ENCODE results near the gene TARS1. TPM values are rescaled to one million over a fixed set of nuclear protein-coding genes. Genes with fewer than 3 reads are reported as not detected.

TARS1 gene
- total RNA-seq, 3 donors from 2014 or later, result 77.9 to 150 (median 94.6) TPM

DNA sequence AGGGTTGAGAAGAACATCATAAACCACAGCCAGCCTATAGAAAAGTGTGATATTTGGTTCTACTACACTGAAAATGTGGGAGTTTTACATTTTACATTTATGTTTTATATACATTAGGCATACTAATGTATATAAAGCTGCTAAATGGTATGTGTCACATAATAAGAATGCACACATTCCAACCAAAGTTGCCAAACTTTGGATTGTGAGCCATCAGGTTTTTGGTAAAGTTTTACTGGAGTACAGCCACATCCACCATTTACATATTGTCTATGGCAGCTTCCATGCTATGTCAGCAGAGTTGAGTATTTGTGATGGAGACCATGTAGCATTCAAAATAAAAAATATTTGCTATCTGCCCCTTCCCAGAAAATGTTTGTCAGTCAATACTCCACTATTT lies 23.1 kb upstream of the TARS1 start:
- DNase-seq (no peak), ATAC-seq (no peak)
- intact Hi-C loops (cut with DNase I, micrococcal nuclease), result no loop called here
- TF ChIP-seq, protein P1, sequence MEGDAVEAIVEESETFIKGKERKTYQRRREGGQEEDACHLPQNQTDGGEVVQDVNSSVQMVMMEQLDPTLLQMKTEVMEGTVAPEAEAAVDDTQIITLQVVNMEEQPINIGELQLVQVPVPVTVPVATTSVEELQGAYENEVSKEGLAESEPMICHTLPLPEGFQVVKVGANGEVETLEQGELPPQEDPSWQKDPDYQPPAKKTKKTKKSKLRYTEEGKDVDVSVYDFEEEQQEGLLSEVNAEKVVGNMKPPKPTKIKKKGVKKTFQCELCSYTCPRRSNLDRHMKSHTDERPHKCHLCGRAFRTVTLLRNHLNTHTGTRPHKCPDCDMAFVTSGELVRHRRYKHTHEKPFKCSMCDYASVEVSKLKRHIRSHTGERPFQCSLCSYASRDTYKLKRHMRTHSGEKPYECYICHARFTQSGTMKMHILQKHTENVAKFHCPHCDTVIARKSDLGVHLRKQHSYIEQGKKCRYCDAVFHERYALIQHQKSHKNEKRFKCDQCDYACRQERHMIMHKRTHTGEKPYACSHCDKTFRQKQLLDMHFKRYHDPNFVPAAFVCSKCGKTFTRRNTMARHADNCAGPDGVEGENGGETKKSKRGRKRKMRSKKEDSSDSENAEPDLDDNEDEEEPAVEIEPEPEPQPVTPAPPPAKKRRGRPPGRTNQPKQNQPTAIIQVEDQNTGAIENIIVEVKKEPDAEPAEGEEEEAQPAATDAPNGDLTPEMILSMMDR (IDR thresholded peaks at IDR 0.05), result no peak
- Histone ChIP-seq H3K4me1 (ENCODE audit: low read depth) (no peaks in the 10 kb centered on the region), H3K9me3 (no peaks in the 10 kb centered on the region), H3K36me3 (ENCODE audit: low read depth) (no peaks in the 10 kb centered on the region), H3K4me3 (no peak overlapping the region)

DNA sequence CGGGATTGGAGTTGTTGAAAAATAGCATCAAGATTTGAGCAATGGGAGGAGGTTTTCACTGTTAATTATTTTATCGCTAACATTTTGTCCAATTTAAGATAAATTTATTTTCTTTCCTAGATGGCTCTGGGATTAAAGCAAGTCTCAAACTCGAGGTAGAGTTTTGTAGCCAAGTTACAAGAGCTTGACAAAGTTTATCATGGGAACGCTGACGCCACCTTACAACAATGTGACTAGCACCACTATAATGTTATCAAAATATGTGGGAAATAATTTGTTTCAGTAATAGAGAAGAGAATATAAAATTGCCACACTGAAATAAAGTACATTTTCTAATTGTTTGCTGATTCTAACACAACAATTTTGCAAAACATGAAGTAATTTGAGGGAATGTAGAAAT lies 19.8 kb upstream of the TARS1 start:
- Histone ChIP-seq H3K36me3 (ENCODE audit: low read depth) (no peaks in the 10 kb centered on the region), H3K4me3 (no peak overlapping the region), H3K9me3 (no peaks in the 10 kb centered on the region), H3K4me1 (ENCODE audit: low read depth) (no peaks in the 10 kb centered on the region)
- DNase-seq (no peak), ATAC-seq (no peak)
- TF ChIP-seq, protein P1 (IDR thresholded peaks at IDR 0.05), result no peak
- intact Hi-C loops (cut with DNase I, micrococcal nuclease), result loop anchor here in 1 of 2 donors (10.0 kb wide), 1 partner anchor 726 kb away; no protein-coding TSS in a partner anchor

DNA sequence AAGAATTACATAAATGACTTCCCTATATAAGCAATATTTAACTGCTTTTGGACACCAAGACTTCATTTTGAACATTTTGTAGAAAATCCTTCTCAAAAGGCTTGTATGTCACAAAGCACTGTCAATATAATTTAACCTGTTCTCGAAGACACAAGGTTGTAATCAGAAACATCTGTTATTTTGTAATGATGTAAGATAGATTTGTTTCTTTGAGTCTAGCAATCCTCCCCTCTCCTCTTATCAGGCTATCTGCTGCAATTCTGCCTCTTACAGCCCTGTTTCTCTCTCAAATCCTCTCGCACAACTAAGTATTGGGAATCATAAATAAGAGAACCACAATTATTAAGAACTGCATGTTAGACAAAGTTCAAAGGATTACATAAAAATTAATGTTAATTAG lies 18.6 kb upstream of the TARS1 start:
- intact Hi-C loops (cut with DNase I, micrococcal nuclease), result loop anchor here in 1 of 2 donors (10.0 kb wide), 1 partner anchor 727 kb away; no protein-coding TSS in a partner anchor
- Histone ChIP-seq H3K36me3 (ENCODE audit: low read depth) (no peaks in the 10 kb centered on the region), H3K9me3 (no peaks in the 10 kb centered on the region), H3K4me1 (ENCODE audit: low read depth) (no peaks in the 10 kb centered on the region), H3K4me3 (no peak overlapping the region)
- ATAC-seq, result no peak
- no peak for DNase-seq
- TF ChIP-seq, protein P1 (IDR thresholded peaks at IDR 0.05), result no peak

DNA sequence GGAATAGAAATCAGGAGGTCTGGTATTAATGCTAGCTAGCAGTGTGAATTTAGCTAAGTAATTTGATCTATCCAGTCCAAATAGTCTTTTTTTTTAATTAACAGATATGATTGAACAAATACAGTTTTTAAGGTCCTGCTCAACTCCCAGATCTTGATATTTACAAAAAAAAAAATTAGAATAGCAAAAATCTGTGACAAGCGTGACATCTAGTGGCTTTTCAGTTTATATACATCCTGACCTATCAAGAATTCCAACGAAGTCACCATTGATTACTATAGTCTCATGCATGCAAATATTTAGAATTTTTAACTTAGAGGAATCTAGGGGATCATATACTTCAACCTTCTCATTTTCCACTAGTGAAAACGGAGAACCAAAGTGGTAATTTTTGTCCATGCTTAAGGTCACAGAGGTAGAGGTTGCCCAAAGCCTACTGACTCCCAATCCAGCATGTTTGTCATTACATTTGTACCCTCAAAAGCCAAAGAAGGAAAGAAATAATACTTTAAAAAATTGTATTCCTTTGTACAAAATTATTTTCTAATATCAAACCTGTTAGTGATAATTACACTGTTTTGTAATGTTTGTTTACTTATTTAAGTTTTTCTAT lies 17.6 kb upstream of the TARS1 start:
- intact Hi-C loops (cut with DNase I, micrococcal nuclease), result loop anchor here in 1 of 2 donors (10.0 kb wide), 1 partner anchor 728 kb away; no protein-coding TSS in a partner anchor
- no peak overlapping the region for H3K4me3 ChIP-seq
- no peaks in the 10 kb centered on the region for H3K36me3 ChIP-seq (ENCODE audit: low read depth)
- TF ChIP-seq, protein P1 (IDR thresholded peaks at IDR 0.05), result no peak
- ATAC-seq (no peak), DNase-seq (no peak)
- no peaks in the 10 kb centered on the region for H3K9me3 ChIP-seq
- H3K4me1 ChIP-seq (ENCODE audit: low read depth), result no peaks in the 10 kb centered on the region

DNA sequence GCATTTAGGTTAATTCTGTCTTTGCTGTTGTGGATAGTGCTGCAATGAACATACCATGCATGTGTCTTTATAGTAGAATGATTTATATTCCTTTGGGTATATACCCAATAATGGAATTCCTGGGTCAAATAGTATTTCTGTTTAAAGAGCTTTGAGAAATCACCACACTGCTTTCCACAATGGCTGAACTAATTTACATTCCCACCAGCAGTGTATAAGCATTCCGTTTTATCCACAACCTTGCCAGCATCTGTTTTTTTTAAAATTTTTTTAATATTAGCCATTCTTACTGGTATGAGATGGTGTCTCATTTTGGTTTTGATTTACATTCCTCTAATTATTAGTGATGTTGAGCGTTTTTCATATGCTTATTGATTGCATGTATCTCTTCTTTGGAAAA lies 15.5 kb upstream of the TARS1 start:
- no peak for ATAC-seq
- Histone ChIP-seq H3K36me3 (ENCODE audit: low read depth) (no peaks in the 10 kb centered on the region), H3K4me1 (ENCODE audit: low read depth) (no peaks in the 10 kb centered on the region), H3K4me3 (no peak overlapping the region), H3K9me3 (peaks cover 3% of the 10 kb centered on the region)
- DNase-seq, result no peak
- intact Hi-C loops (cut with DNase I, micrococcal nuclease), result loop anchor here in 1 of 2 donors (10.0 kb wide), 1 partner anchor 731 kb away; no protein-coding TSS in a partner anchor
- TF ChIP-seq, protein P1 (IDR thresholded peaks at IDR 0.05), result no peak

Data from mucosa of descending colon (tissue), 3 donors.